ENCODE data around the gene CACNG1.
"Not testable (repeated sequence)": the region's sequence is repeated elsewhere in the genome, so short reads cannot be mapped to it uniquely, and the experiment has no call there.

CACNG1 gene

GRCh38 chr17:67092291-67092690 is 47.9 kb downstream of the CACNG1 start:
- Mint-ChIP-seq H3K4me3 (no peak overlapping the region), H3K36me3 (ENCODE audit: low read depth) (peaks cover 68% of the 10 kb centered on the region), H3K27me3 (ENCODE audit: low read depth) (no peaks in the 10 kb centered on the region), H3K4me1 (peaks cover 12% of the 10 kb centered on the region), H3K27ac (no peak overlapping the region), H3K9me3 (peaks cover 11% of the 10 kb centered on the region)
- no peak for TF ChIP-seq CTCF (IDR thresholded peaks at IDR 0.05; ENCODE audit: unreplicated experiment in 3 of 3)

- H3K27me3 Mint-ChIP-seq (ENCODE audit: low read depth); H3K4me3 Mint-ChIP-seq; H3K27ac Mint-ChIP-seq: not testable (repeated sequence)
- peaks cover 11% of the 10 kb centered on the region for H3K9me3 Mint-ChIP-seq
- peaks cover 12% of the 10 kb centered on the region for H3K4me1 Mint-ChIP-seq
- H3K36me3 Mint-ChIP-seq (ENCODE audit: low read depth), result peaks cover 64% of the 10 kb centered on the region
These were observed 48.4 kb downstream of the CACNG1 start for GRCh38 chr17:67092710-67093109.

DNA sequence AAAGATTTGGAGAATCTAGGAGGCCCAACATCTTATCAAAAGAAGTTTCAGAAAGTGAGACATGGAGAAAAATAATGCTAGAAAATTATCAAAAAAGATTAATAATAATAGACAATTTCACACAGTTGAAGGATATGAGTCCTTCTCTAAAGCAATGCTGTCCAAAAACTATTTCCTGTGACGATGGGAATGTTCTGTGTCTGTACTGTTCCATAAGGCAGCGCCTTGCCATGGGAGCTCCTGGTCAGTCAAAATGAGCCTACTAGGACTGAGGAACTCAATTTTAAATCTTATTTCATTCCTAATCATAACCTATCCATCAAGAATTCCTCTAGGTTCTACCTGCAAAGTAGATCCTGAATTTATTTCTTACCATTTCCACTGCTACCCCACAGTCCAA is 49.0 kb downstream of the CACNG1 start:
- TF ChIP-seq CTCF (IDR thresholded peaks at IDR 0.05; ENCODE audit: unreplicated experiment in 3 of 3), result no peak
- H3K27ac Mint-ChIP-seq, result no peak overlapping the region
- H3K27me3 Mint-ChIP-seq (ENCODE audit: low read depth), result no peaks in the 10 kb centered on the region
- H3K36me3 Mint-ChIP-seq (ENCODE audit: low read depth), result peaks cover 63% of the 10 kb centered on the region
- peaks cover 12% of the 10 kb centered on the region for H3K4me1 Mint-ChIP-seq
- H3K9me3 Mint-ChIP-seq, result peaks cover 11% of the 10 kb centered on the region
- no peak overlapping the region for H3K4me3 Mint-ChIP-seq

DNA sequence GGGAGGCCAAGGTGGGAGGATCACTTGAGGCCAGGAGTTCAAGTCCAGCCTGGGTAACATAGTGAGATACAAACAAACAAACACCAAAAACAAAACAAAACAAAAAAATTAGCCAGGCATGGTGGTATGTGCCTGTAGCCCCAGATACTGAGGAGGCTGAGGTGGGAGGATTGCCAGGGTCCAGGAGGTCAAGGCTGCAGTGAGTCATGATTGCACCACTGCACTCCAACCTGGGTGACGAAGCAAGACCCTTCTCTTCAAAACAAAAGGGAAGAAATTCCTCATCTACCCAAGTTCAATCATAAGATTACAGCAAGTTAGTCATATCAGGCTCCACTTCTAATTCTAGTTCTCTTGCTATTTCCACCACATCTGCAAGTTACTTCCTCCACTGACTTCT is 50.9 kb downstream of the CACNG1 start:
- not testable (repeated sequence) for H3K27me3 Mint-ChIP-seq (ENCODE audit: low read depth); H3K9me3 Mint-ChIP-seq; H3K4me3 Mint-ChIP-seq; H3K27ac Mint-ChIP-seq
- Mint-ChIP-seq H3K36me3 (ENCODE audit: low read depth) (peaks cover 58% of the 10 kb centered on the region), H3K4me1 (peaks cover 12% of the 10 kb centered on the region)

GRCh38 chr17:67095803-67096202 is 51.4 kb downstream of the CACNG1 start:
- no peak overlapping the region for H3K4me3 Mint-ChIP-seq

DNA sequence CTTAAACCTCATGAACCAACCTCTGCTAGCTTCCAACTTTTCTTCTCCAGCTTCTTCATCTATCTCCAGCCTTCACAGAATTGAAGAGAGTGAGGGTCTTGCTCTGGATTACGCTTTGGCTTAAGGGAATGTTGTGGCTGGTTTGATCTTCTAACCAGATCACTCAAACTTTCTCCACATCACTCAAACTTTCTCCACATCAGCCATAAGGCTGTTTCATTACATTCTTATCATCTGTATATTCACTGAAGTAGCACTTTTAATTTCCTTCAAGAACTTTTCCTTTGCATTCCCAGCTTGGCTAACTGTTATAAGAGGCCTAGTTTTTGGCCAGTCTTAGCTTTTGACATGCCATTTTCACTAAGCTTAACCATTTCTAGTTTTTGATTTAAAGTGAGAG is 52.3 kb downstream of the CACNG1 start:
- Mint-ChIP-seq H3K4me3 (no peak overlapping the region), H3K9me3 (no peaks in the 10 kb centered on the region), H3K27me3 (ENCODE audit: low read depth) (no peaks in the 10 kb centered on the region), H3K27ac (no peak overlapping the region), H3K4me1 (peaks cover 12% of the 10 kb centered on the region), H3K36me3 (ENCODE audit: low read depth) (peaks cover 55% of the 10 kb centered on the region)
- TF ChIP-seq CTCF (IDR thresholded peaks at IDR 0.05; ENCODE audit: unreplicated experiment in 3 of 3), result no peak

More at GRCh38 chr17:67095803-67096202, 51.4 kb downstream of the CACNG1 start:
- Mint-ChIP-seq H3K27me3 (ENCODE audit: low read depth) (no peaks in the 10 kb centered on the region), H3K9me3 (no peaks in the 10 kb centered on the region), H3K27ac (no peak overlapping the region), H3K36me3 (ENCODE audit: low read depth) (peaks cover 57% of the 10 kb centered on the region), H3K4me1 (peaks cover 12% of the 10 kb centered on the region)
- TF ChIP-seq CTCF (IDR thresholded peaks at IDR 0.05; ENCODE audit: unreplicated experiment in 3 of 3), result no peak

- Mint-ChIP-seq H3K36me3 (ENCODE audit: low read depth) (peaks cover 44% of the 10 kb centered on the region), H3K4me3 (no peak overlapping the region), H3K27ac (no peak overlapping the region), H3K27me3 (ENCODE audit: low read depth) (no peaks in the 10 kb centered on the region), H3K4me1 (peaks cover 12% of the 10 kb centered on the region), H3K9me3 (no peaks in the 10 kb centered on the region)
- TF ChIP-seq CTCF (IDR thresholded peaks at IDR 0.05; ENCODE audit: unreplicated experiment in 3 of 3), result no peak
These were observed 53.7 kb downstream of the CACNG1 start for GRCh38 chr17:67098006-67098405.

DNA sequence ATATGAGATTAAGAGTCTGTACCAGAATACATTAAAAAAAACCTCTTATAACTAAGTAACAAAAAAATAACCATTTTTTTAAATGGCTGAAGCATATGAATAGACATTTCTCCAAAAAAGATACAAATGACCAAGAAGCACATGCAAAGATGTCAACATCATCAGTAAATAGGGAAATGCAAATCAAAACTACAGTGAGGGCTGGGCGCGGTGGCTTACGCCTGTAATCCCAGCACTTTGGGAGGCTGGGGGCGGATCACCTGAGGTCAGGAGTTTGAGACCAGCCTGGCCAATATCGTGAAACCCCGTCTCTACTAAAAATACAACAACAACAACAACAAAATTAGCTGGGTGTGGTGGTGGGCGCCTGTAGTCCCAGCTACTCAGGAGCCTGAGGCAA is 60.3 kb downstream of the CACNG1 start:
- H3K36me3 Mint-ChIP-seq (ENCODE audit: low read depth), result peaks cover 61% of the 10 kb centered on the region
- not testable (repeated sequence) for H3K27ac Mint-ChIP-seq; H3K4me3 Mint-ChIP-seq; H3K27me3 Mint-ChIP-seq (ENCODE audit: low read depth); H3K4me1 Mint-ChIP-seq; H3K9me3 Mint-ChIP-seq
